HL-60 (cell line): ENCODE results near the gene KDM3B.
A peak's percentile ranks its signal among the peaks of the same experiment; 100 is the strongest.

ENCODE experiments used
- DNase-seq, 2 experiments: peaks; one replicate each; pipeline ENCODE4 v3.0.0-alpha.2; 2010 to 2020; ENCODE audit warnings: low read depth in 1 of 2, low spot score in 1 of 2
- H3K27ac ChIP-seq: fragments of 250-450 bp; sonication (Bioruptor Pico); replicated peaks from 2 replicates; pipeline ENCODE4 v1.5.1; 2020; ENCODE audit warnings: mild to moderate bottlenecking, moderate library complexity
- H3K27me3 ChIP-seq: fragments of 250-450 bp; sonication (Bioruptor Pico); 2 replicates; pipeline ENCODE4 v1.5.1; 2021; ENCODE audit warnings: mild to moderate bottlenecking, moderate library complexity; ENCODE audit not compliant: insufficient read depth, poor library complexity, severe bottlenecking
- H3K4me3 ChIP-seq: replicated peaks from 2 replicates; pipeline ENCODE4 v1.5.1; 2011; ENCODE audit warnings: mild to moderate bottlenecking, control low read depth, low read length; ENCODE audit not compliant: insufficient read depth
- CTCF ChIP-seq: IDR thresholded peaks from one replicate; pipeline ENCODE4 v1.5.1; 2011; ENCODE audit warnings: low read length, control low read depth, inconsistent platforms; ENCODE audit not compliant: insufficient read depth
- GABPA ChIP-seq: IDR thresholded peaks from 2 replicates; pipeline ENCODE4 v1.6.1; 2012; ENCODE audit warnings: low read depth
- POLR2AphosphoS5 ChIP-seq: IDR thresholded peaks from 2 replicates; pipeline ENCODE4 v1.6.1; 2012; ENCODE audit warnings: low read depth
- REST ChIP-seq: IDR thresholded peaks from 2 replicates; pipeline ENCODE4 v1.6.1; 2012; ENCODE audit warnings: low read depth; ENCODE audit not compliant: insufficient replicate concordance
- SPI1 ChIP-seq: IDR thresholded peaks from 2 replicates; pipeline ENCODE4 v1.6.1; 2012; ENCODE audit warnings: low read depth, mild to moderate bottlenecking, borderline replicate concordance

Gene KDM3B

GRCh38 chr5:138464008-138464387 lies 111.5 kb downstream of the KDM3B start:
- TF ChIP-seq POLR2AphosphoS5 (no peak; the same call in 1 of the 2 replicates), GABPA (peak; percentile 33; the same call in 1 of the 2 replicates), CTCF (peak; percentile 26)
- peak overlapping the region; percentile 58 for H3K4me3 ChIP-seq
- DNase-seq, result peak; percentile 78 to 80
- H3K27me3 ChIP-seq, result no peaks in the 10 kb centered on the region
- peak overlapping the region; percentile 94 for H3K27ac ChIP-seq

GRCh38 chr5:138464388-138465260 lies 112.1 kb downstream of the KDM3B start:
- peak overlapping the region; percentile 58 for H3K4me3 ChIP-seq

GRCh38 chr5:138465261-138466124 lies 113.0 kb downstream of the KDM3B start, which contains the start of gene EGR1:
Gene EGR1 (plus strand): TSS chr5:138465479. CDS start chr5:138465762, 283 bp downstream.
- TF ChIP-seq GABPA, result no peak
- TF ChIP-seq POLR2AphosphoS5, result peak; percentile 43; the same call in 1 of the 2 replicates
- H3K27ac ChIP-seq, result peak within 1 kb of the TSS; percentile 94
- H3K4me3 ChIP-seq, result peak within 1 kb of the TSS; percentile 58
- no peaks in the 10 kb centered on the region for H3K27me3 ChIP-seq
- peak; percentile 58 to 83 for DNase-seq

More at GRCh38 chr5:138464388-138465260, 112.1 kb downstream of the KDM3B start:
- peak; percentile 77 to 94 for DNase-seq
- H3K27me3 ChIP-seq, result no peaks in the 10 kb centered on the region
- TF ChIP-seq POLR2AphosphoS5, result peak; percentile 37; the same call in 1 of the 2 replicates
- no peak for TF ChIP-seq CTCF
- peak overlapping the region; percentile 94 for H3K27ac ChIP-seq

- Histone ChIP-seq H3K4me3 (peak overlapping the region; percentile 58), H3K27me3 (no peaks in the 10 kb centered on the region), H3K27ac (no peak overlapping the region)
- DNase-seq, result no peak
- no peak for TF ChIP-seq GABPA
- TF ChIP-seq SPI1, result no peak
- TF ChIP-seq POLR2AphosphoS5, result no peak
- no peak for TF ChIP-seq REST
- no peak for TF ChIP-seq CTCF
Measured at GRCh38 chr5:138466125-138466899, 113.8 kb downstream of the KDM3B start.
